RWPE1 (cell line): ENCODE measurements around the gene AARS2.

Experiments used
- CTCF ChIA-PET: fragments of 350-600 bp; sonication (Branson Sonifier 250); formaldehyde crosslinking; extraction: SDS; loops from one replicate; lab custom pipeline; 2021; lab: Yijun Ruan, JAX
- POLR2A ChIA-PET: fragments of 400-600 bp; formaldehyde crosslinking; extraction: SDS; loops from one replicate; lab custom pipeline; 2020; ENCODE audit warnings: antibody characterized with exemption; ENCODE audit not compliant: low non-redundant PET; lab: Yijun Ruan, JAX
- DNase-seq: peaks from one replicate; pipeline ENCODE4 v3.0.0; 2012; ENCODE audit warnings: low spot score
- H3K27ac ChIP-seq: fragments of 450-650 bp; 2 replicates; pipeline ENCODE4 v1.5.1; 2017
- TF ChIP-seq, protein P1 (sequence below): fragments of 450-650 bp; conservative IDR thresholded peaks from 2 replicates; pipeline ENCODE4 v1.5.1; 2017; ENCODE audit warnings: low read depth, mild to moderate bottlenecking

AARS2 gene

DNA sequence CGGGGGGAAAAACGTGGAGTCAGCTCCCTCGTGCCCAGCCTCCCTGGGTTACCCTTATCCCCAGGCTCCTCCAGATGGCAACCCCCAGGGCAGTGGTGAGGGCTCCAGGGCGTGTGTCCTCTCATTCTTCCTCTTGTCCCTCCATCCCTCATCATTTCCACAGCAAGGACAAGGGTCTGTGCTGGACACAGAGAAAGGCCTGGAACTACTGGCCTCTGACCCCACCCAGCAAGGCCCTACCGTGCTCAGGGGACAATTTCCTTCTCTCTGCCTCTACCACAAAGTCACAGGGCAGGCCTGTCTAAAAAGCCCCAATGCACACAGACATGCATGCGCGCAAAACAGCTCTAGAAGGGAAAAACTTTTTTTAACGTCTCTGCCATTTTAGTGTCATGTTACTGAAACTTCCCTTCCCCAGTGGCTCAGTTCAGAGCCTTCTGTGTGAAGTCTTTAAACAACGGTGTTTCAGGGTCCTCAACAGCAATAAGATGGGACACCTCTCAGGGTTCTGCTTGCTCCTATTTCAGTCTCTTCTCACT, 54.8 kb downstream of the AARS2 start:
- DNase-seq: no peak
- H3K27ac ChIP-seq: peak overlapping the region; percentile 83
- ChIA-PET CTCF (interaction anchor here (0.7 kb wide), 1 partner anchor 20 kb away, joined by 6 read pairs; no protein-coding TSS in a partner anchor), POLR2A (no interaction called here)
- TF ChIP-seq, protein P1, sequence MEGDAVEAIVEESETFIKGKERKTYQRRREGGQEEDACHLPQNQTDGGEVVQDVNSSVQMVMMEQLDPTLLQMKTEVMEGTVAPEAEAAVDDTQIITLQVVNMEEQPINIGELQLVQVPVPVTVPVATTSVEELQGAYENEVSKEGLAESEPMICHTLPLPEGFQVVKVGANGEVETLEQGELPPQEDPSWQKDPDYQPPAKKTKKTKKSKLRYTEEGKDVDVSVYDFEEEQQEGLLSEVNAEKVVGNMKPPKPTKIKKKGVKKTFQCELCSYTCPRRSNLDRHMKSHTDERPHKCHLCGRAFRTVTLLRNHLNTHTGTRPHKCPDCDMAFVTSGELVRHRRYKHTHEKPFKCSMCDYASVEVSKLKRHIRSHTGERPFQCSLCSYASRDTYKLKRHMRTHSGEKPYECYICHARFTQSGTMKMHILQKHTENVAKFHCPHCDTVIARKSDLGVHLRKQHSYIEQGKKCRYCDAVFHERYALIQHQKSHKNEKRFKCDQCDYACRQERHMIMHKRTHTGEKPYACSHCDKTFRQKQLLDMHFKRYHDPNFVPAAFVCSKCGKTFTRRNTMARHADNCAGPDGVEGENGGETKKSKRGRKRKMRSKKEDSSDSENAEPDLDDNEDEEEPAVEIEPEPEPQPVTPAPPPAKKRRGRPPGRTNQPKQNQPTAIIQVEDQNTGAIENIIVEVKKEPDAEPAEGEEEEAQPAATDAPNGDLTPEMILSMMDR: no peak

- TF ChIP-seq, protein P1: peak; percentile 47
- ChIA-PET CTCF (interaction anchor here (0.7 kb wide), 1 partner anchor 20 kb away, joined by 6 read pairs; no protein-coding TSS in a partner anchor), POLR2A (no interaction called here)
- no peak for DNase-seq
- peak overlapping the region; percentile 83 for H3K27ac ChIP-seq
Measured at GRCh38 chr6:44257753-44258324, 55.3 kb downstream of the AARS2 start.

DNA sequence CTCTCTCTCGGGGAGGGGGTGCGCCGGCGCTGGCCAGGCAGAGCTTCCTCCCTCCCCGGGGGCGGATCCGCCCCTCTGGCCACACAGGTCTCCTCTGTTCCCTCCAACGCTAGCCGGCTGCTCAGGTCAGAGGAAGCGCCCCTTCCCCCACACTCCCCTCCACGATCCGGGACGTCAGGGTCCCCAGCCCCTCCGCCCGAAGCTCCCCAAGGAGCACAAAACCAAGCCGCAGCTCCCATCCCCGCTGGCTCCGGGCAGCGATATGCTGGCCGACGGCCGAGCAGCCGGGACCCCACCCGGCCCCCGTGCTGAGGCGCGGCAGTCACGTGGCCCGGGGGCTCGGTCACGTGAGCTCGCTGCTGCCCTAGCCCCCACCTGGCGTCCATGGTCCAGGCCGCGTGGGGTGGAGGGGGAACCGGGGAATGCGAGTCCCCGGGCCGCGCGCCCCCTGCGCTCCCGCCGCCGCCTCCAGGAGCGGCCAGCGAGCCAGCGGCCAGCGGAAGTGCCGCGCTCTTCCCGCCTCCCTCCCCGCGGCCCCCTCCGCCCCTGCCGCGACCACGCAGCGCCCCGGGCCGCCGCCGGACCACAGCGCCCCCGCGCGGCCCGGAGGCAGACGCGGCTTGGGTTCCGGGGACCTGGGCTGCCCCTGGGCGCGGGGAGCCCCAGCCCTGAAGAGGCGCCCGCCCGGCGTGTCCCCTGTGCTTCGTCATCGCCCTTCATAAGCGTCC, 56.0 kb downstream of the AARS2 start, which contains the start of gene SLC35B2:
Gene SLC35B2 (minus strand): TSS at position 504 of the 728 bp plus-strand sequence. CDS start 118 bp downstream, at position 386.
- TF ChIP-seq, protein P1: peak; percentile 94
- peak within 1 kb of the TSS; percentile 83 for H3K27ac ChIP-seq
- ChIA-PET POLR2A (interaction anchor here (1.6 kb wide), 1 partner anchor 10 kb away, joined by 6 read pairs; the partner anchor contains the start of gene HSP90AB1), CTCF (interaction anchor here (0.6 to 1.4 kb wide), 11 partner anchors 8 to 771 kb away, joined by 3 to 8 read pairs (median 4); no protein-coding TSS in a partner anchor)
- peak; percentile 81 for DNase-seq

- ChIA-PET CTCF (interaction anchor here (0.5 to 1.4 kb wide), 13 partner anchors 7 to 856 kb away, joined by 3 to 8 read pairs (median 4); no protein-coding TSS in a partner anchor), POLR2A (interaction anchor here (1.0 to 1.6 kb wide), 2 partner anchors 9 to 10 kb away, joined by 4 to 6 read pairs; partner anchors contain the start of gene HSP90AB1)
- no peak for DNase-seq
- H3K27ac ChIP-seq: peak overlapping the region; percentile 83
- TF ChIP-seq, protein P1: no peak
Measured at GRCh38 chr6:44256775-44257024, 56.4 kb downstream of the AARS2 start.

- CTCF ChIA-PET: interaction anchor here (0.5 to 1.4 kb wide), 13 partner anchors 8 to 855 kb away, joined by 3 to 8 read pairs (median 4); no protein-coding TSS in a partner anchor
- peak overlapping the region; percentile 83 for H3K27ac ChIP-seq
- DNase-seq: peak; percentile 44
Measured at GRCh38 chr6:44255871-44256774, 57.0 kb downstream of the AARS2 start.

More at GRCh38 chr6:44255871-44256774, 57.0 kb downstream of the AARS2 start:
- TF ChIP-seq, protein P1: no peak
- POLR2A ChIA-PET: interaction anchor here (1.0 to 1.6 kb wide), 2 partner anchors 8 to 9 kb away, joined by 4 to 6 read pairs; partner anchors contain the start of gene HSP90AB1
